ENCODE data around the gene ARHGAP10.

DNA sequence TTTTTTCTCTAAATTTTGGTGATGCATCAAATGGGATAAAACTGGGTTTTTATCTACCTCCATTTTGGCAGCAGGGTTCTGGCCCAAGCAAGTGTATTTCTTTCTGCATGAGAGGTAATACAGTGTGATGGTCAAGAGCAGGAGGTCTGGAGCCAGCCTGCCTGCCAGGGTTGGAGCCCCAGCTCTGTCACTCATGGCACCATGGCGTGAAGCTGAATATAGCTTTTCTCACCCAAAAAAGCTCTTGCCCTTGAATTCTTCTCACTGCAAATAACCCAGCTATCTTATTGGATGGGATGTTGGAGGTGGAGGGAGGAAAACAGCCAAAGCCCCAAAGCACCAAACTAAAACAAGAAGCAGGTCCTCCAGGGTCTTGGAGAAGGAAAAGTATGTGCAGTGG lies 218.4 kb downstream of the ARHGAP10 start:
- no peak for TF ChIP-seq CTCF (IDR thresholded peaks at IDR 0.05)
- no peak for TF ChIP-seq POLR2A (IDR thresholded peaks at IDR 0.05)
